PC-3 (cell line): ENCODE results near the gene MXRA7. TPM values are rescaled to one million over a fixed set of nuclear protein-coding genes. Genes with fewer than 3 reads are reported as not detected.

ENCODE experiments used
- ATAC-seq: fragments of 200-7000 bp; cut with Tn5 transposase; 2 replicates; pipeline ENCODE4 v1.9.1; 2020; ENCODE audit warnings: mild to moderate bottlenecking, moderate library complexity
- BruUV-seq: library from RNA; stranded (reverse); fragments of 400-500 nt; replicated peaks from 2 replicates; lab custom pipeline; 2021; lab: Mats Ljungman, UMichigan
- CTCF ChIA-PET: fragments of 300-600 bp; sonication (Branson Sonifier 250); formaldehyde crosslinking; loops from one replicate; lab custom pipeline; 2022; ENCODE audit warnings: antibody characterized with exemption; lab: Charles Lee
- POLR2A ChIA-PET: fragments of 300-600 bp; sonication (Branson Sonifier 250); formaldehyde crosslinking; loops from one replicate; lab custom pipeline; 2022; ENCODE audit warnings: antibody characterized with exemption; ENCODE audit not compliant: unreplicated experiment; lab: Charles Lee
- DNase-seq: peaks from one replicate; pipeline ENCODE4 v3.0.0-alpha.2; 2015
- H2AFZ ChIP-seq: fragments of 300-600 bp; sonication (generic); 2 replicates; pipeline ENCODE4 v1.6.0; 2016; ENCODE audit warnings: antibody characterized with exemption, low read length
- H3F3A ChIP-seq: fragments of 300-600 bp; sonication (generic); one replicate; pipeline ENCODE4 v1.6.0; 2017; ENCODE audit warnings: antibody characterized with exemption, low read length, control low read depth, mild to moderate bottlenecking; ENCODE audit not compliant: unreplicated experiment
- H3K27ac ChIP-seq: fragments of 300-600 bp; sonication (generic); 2 replicates; pipeline ENCODE4 v1.5.1; 2016; ENCODE audit warnings: mild to moderate bottlenecking, low read length
- H3K27me3 ChIP-seq: fragments of 300-600 bp; sonication (generic); 2 replicates; pipeline ENCODE4 v1.6.1; 2016; ENCODE audit warnings: low read length, mixed read lengths
- H3K36me3 ChIP-seq: fragments of 300-600 bp; sonication (generic); 2 replicates; pipeline ENCODE4 v1.6.1; 2016; ENCODE audit warnings: low read depth, mixed run types, low read length, mixed read lengths
- H3K4me1 ChIP-seq: fragments of 300-600 bp; sonication (generic); 2 replicates; pipeline ENCODE4 v1.5.1; 2016; ENCODE audit warnings: low read length; ENCODE audit not compliant: insufficient read depth
- H3K4me2 ChIP-seq: fragments of 300-600 bp; sonication (generic); 2 replicates; pipeline ENCODE4 v1.6.0; 2016; ENCODE audit warnings: low read length
- H3K4me3 ChIP-seq: fragments of 300-600 bp; sonication (generic); 2 replicates; pipeline ENCODE4 v1.5.1; 2016; ENCODE audit warnings: mild to moderate bottlenecking, low read length, mixed read lengths
- H3K79me2 ChIP-seq: fragments of 300-600 bp; sonication (generic); 2 replicates; pipeline ENCODE4 v1.6.1; 2017; ENCODE audit warnings: low read length, mixed read lengths
- H3K9ac ChIP-seq: fragments of 300-600 bp; sonication (generic); 2 replicates; pipeline ENCODE4 v1.6.0; 2016; ENCODE audit warnings: mild to moderate bottlenecking, low read length
- H3K9me2 ChIP-seq: fragments of 300-600 bp; sonication (generic); replicated peaks from 2 replicates; pipeline ENCODE4 v1.6.1; 2016; ENCODE audit warnings: mixed run types, low read length, mixed read lengths
- H3K9me3 ChIP-seq: fragments of 300-600 bp; sonication (generic); 2 replicates; pipeline ENCODE4 v1.6.1; 2016; ENCODE audit warnings: low read length, mixed read lengths
- H4K20me1 ChIP-seq: fragments of 300-600 bp; sonication (generic); 2 replicates; pipeline ENCODE4 v1.6.1; 2016; ENCODE audit warnings: low read length, mixed read lengths
- CTCF ChIP-seq: fragments of 300-600 bp; sonication (generic); conservative IDR thresholded peaks from 2 replicates; pipeline ENCODE4 v1.5.1; 2017; ENCODE audit warnings: antibody characterized with exemption, low read depth, mild to moderate bottlenecking, low read length
- EZH2 ChIP-seq: fragments of 300-600 bp; sonication (generic); IDR thresholded peaks from one replicate; pipeline ENCODE4 v1.6.1; 2017; ENCODE audit warnings: antibody characterized with exemption, mild to moderate bottlenecking, low read length; ENCODE audit not compliant: unreplicated experiment
- EZH2phosphoT487 ChIP-seq: fragments of 300-600 bp; sonication (generic); IDR thresholded peaks from 2 replicates; pipeline ENCODE4 v1.6.1; 2018; ENCODE audit warnings: mild to moderate bottlenecking, antibody characterized with exemption, low read length, borderline replicate concordance
- intact Hi-C: fragments of 100-400 bp; cut with micrococcal nuclease; formaldehyde crosslinking; loops from 2 replicates; pipeline ENCODE4 v1.9.0; 2023
- total RNA-seq: library from RNA; depleted of rRNA; stranded (reverse); fragments of >200 nt; gene quantifications from 2 replicates; pipeline ENCODE4 v1.2.3, GENCODE V29; 2014

Gene MXRA7
- total RNA-seq, 1 experiment from 2014 or later: 98.3 TPM

GRCh38 chr17:76738468-76738850 lies 27.7 kb upstream of the MXRA7 start:
- Histone ChIP-seq H3K79me2 (peaks cover 68% of the 10 kb centered on the region), H4K20me1 (peaks cover 33% of the 10 kb centered on the region), H3K36me3 (peaks cover 32% of the 10 kb centered on the region), H3K9me2 (no peaks in the 10 kb centered on the region), H3F3A (peaks cover 19% of the 10 kb centered on the region), H3K4me1 (peaks cover 32% of the 10 kb centered on the region), H3K4me3 (peak overlapping the region; percentile 89), H3K27ac (0 out of 2 replicates have a peak overlapping the region, but pooled peaks have one; percentile 89), H3K9ac (peak overlapping the region; percentile 98), H3K27me3 (no peaks in the 10 kb centered on the region), H3K9me3 (no peaks in the 10 kb centered on the region), H2AFZ (peak overlapping the region; percentile 74), H3K4me2 (peak overlapping the region; percentile 91)
- no TSS peak for BruUV-seq
- no peak for TF ChIP-seq CTCF
- no peak for TF ChIP-seq EZH2phosphoT487
- TF ChIP-seq EZH2: no peak
- POLR2A ChIA-PET: interaction anchor here (0.6 kb wide), 2 partner anchors 20 to 383 kb away, joined by 6 to 7 read pairs; no protein-coding TSS in a partner anchor
- ATAC-seq (no peak), DNase-seq (peak; percentile 20)
- CTCF ChIA-PET: interaction anchor here (0.6 kb wide), 1 partner anchor 129 kb away, joined by 4 read pairs; no protein-coding TSS in a partner anchor
- intact Hi-C loops: loop anchor here (1.0 to 10.0 kb wide), 2 partner anchors 58 to 546 kb away; no protein-coding TSS in a partner anchor

- CTCF ChIA-PET: interaction anchor here (0.6 kb wide), 1 partner anchor 1138 kb away, joined by 9 read pairs; no protein-coding TSS in a partner anchor
- Histone ChIP-seq H3K27me3 (no peaks in the 10 kb centered on the region), H3K79me2 (peaks cover 73% of the 10 kb centered on the region), H3K9me2 (no peaks in the 10 kb centered on the region), H2AFZ (peak within 1 kb of the TSS; percentile 74), H3K9ac (peak within 1 kb of the TSS; percentile 98), H4K20me1 (peaks cover 39% of the 10 kb centered on the region), H3K9me3 (no peaks in the 10 kb centered on the region), H3K27ac (peak within 1 kb of the TSS; percentile 89), H3K4me2 (peak within 1 kb of the TSS; percentile 91), H3F3A (peaks cover 24% of the 10 kb centered on the region), H3K4me3 (peak within 1 kb of the TSS; percentile 89), H3K36me3 (peaks cover 38% of the 10 kb centered on the region), H3K4me1 (peaks cover 37% of the 10 kb centered on the region)
- intact Hi-C loops: loop anchor here (1.0 to 10.0 kb wide), 2 partner anchors 58 to 547 kb away; no protein-coding TSS in a partner anchor
- ATAC-seq (peak; percentile 76), DNase-seq (peak; percentile 96)
- TF ChIP-seq EZH2phosphoT487: no peak
- no peak for TF ChIP-seq EZH2
- BruUV-seq: TSS peak; percentile 45
- POLR2A ChIA-PET: interaction anchor here (0.6 kb wide), 2 partner anchors 10 to 384 kb away, joined by 5 to 6 read pairs; no protein-coding TSS in a partner anchor
Measured at GRCh38 chr17:76737676-76738467, 27.1 kb upstream of the MXRA7 start, which contains the start of gene MFSD11. Gene MFSD11 (plus strand): TSS chr17:76738119. CDS start chr17:76738353, 234 bp downstream.

GRCh38 chr17:76737082-76737675 lies 26.4 kb upstream of the MXRA7 start, which contains the start of gene SRSF2:
Gene SRSF2 (minus strand): TSS chr17:76737331. CDS start chr17:76737160, 171 bp downstream.
- Histone ChIP-seq H4K20me1 (peaks cover 45% of the 10 kb centered on the region), H3K27ac (peak within 1 kb of the TSS; percentile 89), H3K27me3 (no peaks in the 10 kb centered on the region), H3K9me2 (no peaks in the 10 kb centered on the region), H3K36me3 (peaks cover 43% of the 10 kb centered on the region), H3K9ac (peak within 1 kb of the TSS; percentile 98), H2AFZ (peak within 1 kb of the TSS; percentile 74), H3K4me3 (peak within 1 kb of the TSS; percentile 89), H3F3A (peaks cover 24% of the 10 kb centered on the region), H3K4me2 (peak within 1 kb of the TSS; percentile 91), H3K9me3 (no peaks in the 10 kb centered on the region), H3K79me2 (peaks cover 80% of the 10 kb centered on the region), H3K4me1 (peaks cover 37% of the 10 kb centered on the region)
- intact Hi-C loops: loop anchor here (10.0 kb wide), 1 partner anchor 548 kb away; no protein-coding TSS in a partner anchor
- ATAC-seq (peak; percentile 68), DNase-seq (peak; percentile 100)
- CTCF ChIA-PET: interaction anchor here (0.6 kb wide), 1 partner anchor 1138 kb away, joined by 9 read pairs; no protein-coding TSS in a partner anchor
- TF ChIP-seq EZH2phosphoT487: no peak
- TF ChIP-seq EZH2: no peak
- no peak for TF ChIP-seq CTCF
- POLR2A ChIA-PET: interaction anchor here (0.5 kb wide), 1 partner anchor 14 kb away, joined by 3 read pairs; no protein-coding TSS in a partner anchor
- BruUV-seq: no TSS peak
